GM18861 (cell line): Measurements from ENCODE around the gene FRMD4A.

Source experiments
- ATAC-seq: cut with Tn5 transposase; IDR thresholded peaks from one replicate; pipeline ENCODE4 v1.9.1; 2021; ENCODE audit not compliant: unreplicated experiment

FRMD4A gene

GRCh38 chr10:13994932-13995331 lies 335.8 kb downstream of the FRMD4A start:
- no peak for ATAC-seq

- no peak for ATAC-seq
Measured at GRCh38 chr10:13993673-13994089, 337.0 kb downstream of the FRMD4A start.

GRCh38 chr10:13993169-13993568 lies 337.6 kb downstream of the FRMD4A start:
- no peak for ATAC-seq

- ATAC-seq: no peak
Measured at GRCh38 chr10:13991353-13991752, 339.4 kb downstream of the FRMD4A start.

GRCh38 chr10:13990946-13991345 lies 339.8 kb downstream of the FRMD4A start:
- ATAC-seq: no peak

GRCh38 chr10:13990392-13990805 lies 340.3 kb downstream of the FRMD4A start:
- no peak for ATAC-seq

GRCh38 chr10:13989616-13990015 lies 341.1 kb downstream of the FRMD4A start:
- no peak for ATAC-seq

- no peak for ATAC-seq
Measured at GRCh38 chr10:13987446-13987845, 343.3 kb downstream of the FRMD4A start.

GRCh38 chr10:13984647-13985155 lies 346.0 kb downstream of the FRMD4A start:
- ATAC-seq: no peak

GRCh38 chr10:13983035-13983434 lies 347.7 kb downstream of the FRMD4A start:
- ATAC-seq: no peak

GRCh38 chr10:13978533-13979115 lies 352.1 kb downstream of the FRMD4A start:
- ATAC-seq: no peak

GRCh38 chr10:13977861-13978532 lies 352.7 kb downstream of the FRMD4A start:
- ATAC-seq: no peak

GRCh38 chr10:13973742-13974141 lies 357.0 kb downstream of the FRMD4A start:
- no peak for ATAC-seq

GRCh38 chr10:13972609-13973008 lies 358.1 kb downstream of the FRMD4A start:
- no peak for ATAC-seq

- no peak for ATAC-seq
Measured at GRCh38 chr10:13971601-13972475, 358.9 kb downstream of the FRMD4A start.

GRCh38 chr10:13970957-13971353 lies 359.8 kb downstream of the FRMD4A start:
- ATAC-seq: no peak

GRCh38 chr10:13970236-13970956 lies 360.3 kb downstream of the FRMD4A start:
- ATAC-seq: no peak

- no peak for ATAC-seq
Measured at GRCh38 chr10:13969792-13970140, 361.0 kb downstream of the FRMD4A start.

- ATAC-seq: no peak
Measured at GRCh38 chr10:13969118-13969791, 361.5 kb downstream of the FRMD4A start.

- no peak for ATAC-seq
Measured at GRCh38 chr10:13961853-13962252, 368.9 kb downstream of the FRMD4A start.

- ATAC-seq: no peak
Measured at GRCh38 chr10:13961097-13961496, 369.6 kb downstream of the FRMD4A start.
